ENCODE measurements around the gene MAB21L4.

MAB21L4 gene

DNA sequence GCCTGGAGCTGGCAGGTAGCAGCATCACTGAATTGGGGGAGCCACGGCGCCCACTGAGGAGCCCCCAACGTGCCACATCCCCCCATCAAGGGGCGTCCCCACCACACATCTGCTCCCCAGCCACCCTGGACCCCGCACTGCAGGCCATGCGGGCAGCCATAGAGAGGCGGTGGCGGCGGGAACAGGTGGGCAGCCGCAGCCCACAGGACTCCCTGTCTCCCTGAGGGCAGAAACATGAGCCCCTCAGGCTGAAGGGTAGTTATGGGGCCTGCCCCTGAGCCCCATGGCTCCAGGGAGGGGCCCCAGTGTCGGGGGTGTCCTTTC, 36.7 kb upstream of the MAB21L4 start:
- H3K4me3 ChIP-seq (ENCODE audit: low read depth, low read length), result no peak overlapping the region
- no peak for DNase-seq (ENCODE audit: low read depth)
- TF ChIP-seq CTCF (IDR thresholded peaks at IDR 0.05; ENCODE audit: low read depth, low read length, missing control alignments), result no peak

GRCh38 chr2:240932001-240932723, 36.2 kb upstream of the MAB21L4 start:
- TF ChIP-seq CTCF (IDR thresholded peaks at IDR 0.05; ENCODE audit: low read depth, low read length, missing control alignments), result no peak
- no peak for DNase-seq (ENCODE audit: low read depth)
- no peak overlapping the region for H3K4me3 ChIP-seq (ENCODE audit: low read depth, low read length)

- no peak for TF ChIP-seq CTCF (IDR thresholded peaks at IDR 0.05; ENCODE audit: low read depth, low read length, missing control alignments)
- DNase-seq (ENCODE audit: low read depth), result no peak
- H3K4me3 ChIP-seq (ENCODE audit: low read depth, low read length), result no peak overlapping the region
These were observed 35.5 kb upstream of the MAB21L4 start for GRCh38 chr2:240931319-240931949.

DNA sequence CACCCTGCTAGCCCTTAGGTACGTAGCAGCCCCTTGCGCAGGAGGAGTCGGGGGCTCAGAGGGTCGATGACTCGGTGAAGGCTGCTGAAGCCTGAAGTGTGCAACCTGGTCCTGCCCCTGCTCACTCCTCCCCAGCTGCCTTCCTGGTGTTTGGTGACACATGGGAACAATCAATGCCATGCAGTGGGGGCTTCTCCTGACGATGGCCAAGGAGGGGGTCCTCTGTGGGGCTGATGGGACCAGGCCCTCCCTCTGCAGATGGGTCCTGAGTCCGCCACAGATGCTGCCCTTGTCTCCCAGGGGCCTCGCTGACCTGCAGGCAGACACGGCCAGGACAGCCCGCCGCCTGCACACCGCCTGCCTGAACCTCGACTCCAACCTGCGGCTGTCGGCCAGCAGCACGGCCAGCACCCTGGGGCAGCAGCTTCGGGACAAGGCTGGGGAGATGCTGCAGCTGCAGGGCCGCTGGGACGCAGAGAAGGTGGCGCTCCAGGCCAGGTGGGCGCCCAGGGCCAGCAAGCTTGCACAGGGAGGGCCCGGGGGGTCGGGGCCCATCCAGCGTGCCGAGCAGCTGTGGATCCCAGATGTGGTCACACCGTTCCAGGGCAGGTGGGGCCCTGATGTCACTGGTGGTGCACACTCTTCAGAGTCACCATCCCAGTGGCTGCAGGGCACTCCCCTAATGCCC, 34.8 kb upstream of the MAB21L4 start:
- H3K4me3 ChIP-seq (ENCODE audit: low read depth, low read length), result no peak overlapping the region
- no peak for DNase-seq (ENCODE audit: low read depth)
- no peak for TF ChIP-seq CTCF (IDR thresholded peaks at IDR 0.05; ENCODE audit: low read depth, low read length, missing control alignments)

DNA sequence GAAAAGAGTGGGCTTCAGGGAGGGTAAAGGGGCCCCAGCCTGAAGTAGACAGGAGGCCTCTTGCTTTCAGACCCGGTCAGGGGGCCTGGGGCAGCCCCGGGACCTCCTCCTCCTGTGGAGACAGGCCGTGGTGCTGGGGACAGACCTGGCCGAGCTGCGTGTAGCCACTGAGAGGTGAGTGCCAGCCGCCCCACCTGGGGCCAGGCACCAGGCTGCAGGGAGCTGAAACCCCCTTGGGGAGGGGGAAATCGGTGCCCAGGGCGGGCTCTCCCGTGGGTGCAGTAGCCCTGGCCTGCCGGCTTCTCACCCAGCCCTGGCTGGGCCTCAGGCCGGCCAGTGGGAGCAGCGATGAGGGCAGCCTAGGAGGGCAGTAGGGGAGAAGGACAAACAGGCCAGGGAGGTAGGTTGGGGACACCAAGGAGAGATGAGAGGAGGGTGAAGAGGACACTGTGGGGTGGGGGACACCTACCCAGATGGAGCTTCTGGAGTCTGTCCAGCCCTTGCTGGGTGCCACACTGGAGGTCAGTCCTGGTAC, 34.2 kb upstream of the MAB21L4 start:
- TF ChIP-seq CTCF (IDR thresholded peaks at IDR 0.05; ENCODE audit: low read depth, low read length, missing control alignments), result no peak
- no peak overlapping the region for H3K4me3 ChIP-seq (ENCODE audit: low read depth, low read length)
- no peak for DNase-seq (ENCODE audit: low read depth)

- TF ChIP-seq CTCF (IDR thresholded peaks at IDR 0.05; ENCODE audit: low read depth, low read length, missing control alignments), result no peak
- no peak overlapping the region for H3K4me3 ChIP-seq (ENCODE audit: low read depth, low read length)
- no peak for DNase-seq (ENCODE audit: low read depth)
These were observed 33.6 kb upstream of the MAB21L4 start for GRCh38 chr2:240929364-240930095.
